NT2/D1 (cell line): ENCODE data around the gene SUOX.
"Not testable (repeated sequence)": the region's sequence is repeated elsewhere in the genome, so short reads cannot be mapped to it uniquely, and the experiment has no call there.

Source experiments
- YY1 ChIP-seq: IDR thresholded peaks from 2 replicates; pipeline ENCODE4 v1.6.1; 2011; ENCODE audit not compliant: insufficient read length, insufficient read depth
- ZNF274 ChIP-seq: IDR thresholded peaks from 2 replicates; pipeline ENCODE4 v1.6.1; 2011; ENCODE audit warnings: mild to moderate bottlenecking, low read depth, low read length

DNA sequence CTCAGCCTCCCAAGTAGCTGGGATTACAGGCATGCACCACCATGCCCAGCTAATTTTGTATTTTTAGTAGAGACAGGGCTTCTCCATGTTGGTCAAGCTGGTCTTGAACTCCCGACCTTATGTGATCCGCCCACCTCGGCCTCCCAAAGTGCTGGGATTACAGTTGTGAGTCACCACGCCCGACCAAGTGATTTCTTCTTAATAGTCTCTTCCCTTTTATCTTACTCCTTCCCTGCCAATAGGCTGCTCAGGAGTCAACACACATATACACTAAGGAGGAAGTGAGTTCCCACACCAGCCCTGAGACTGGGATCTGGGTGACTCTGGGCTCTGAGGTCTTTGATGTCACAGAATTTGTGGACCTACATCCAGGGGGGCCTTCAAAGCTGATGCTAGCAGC lies 6.3 kb downstream of the SUOX start:
- not testable (repeated sequence) for TF ChIP-seq YY1, ZNF274
